ENCODE data around the gene ATXN3. TPM values are rescaled to one million over a fixed set of nuclear protein-coding genes. Genes with fewer than 3 reads are reported as not detected.

The ATXN3 gene
- total RNA-seq, 1 donor from 2014 or later: 24.2 TPM

DNA sequence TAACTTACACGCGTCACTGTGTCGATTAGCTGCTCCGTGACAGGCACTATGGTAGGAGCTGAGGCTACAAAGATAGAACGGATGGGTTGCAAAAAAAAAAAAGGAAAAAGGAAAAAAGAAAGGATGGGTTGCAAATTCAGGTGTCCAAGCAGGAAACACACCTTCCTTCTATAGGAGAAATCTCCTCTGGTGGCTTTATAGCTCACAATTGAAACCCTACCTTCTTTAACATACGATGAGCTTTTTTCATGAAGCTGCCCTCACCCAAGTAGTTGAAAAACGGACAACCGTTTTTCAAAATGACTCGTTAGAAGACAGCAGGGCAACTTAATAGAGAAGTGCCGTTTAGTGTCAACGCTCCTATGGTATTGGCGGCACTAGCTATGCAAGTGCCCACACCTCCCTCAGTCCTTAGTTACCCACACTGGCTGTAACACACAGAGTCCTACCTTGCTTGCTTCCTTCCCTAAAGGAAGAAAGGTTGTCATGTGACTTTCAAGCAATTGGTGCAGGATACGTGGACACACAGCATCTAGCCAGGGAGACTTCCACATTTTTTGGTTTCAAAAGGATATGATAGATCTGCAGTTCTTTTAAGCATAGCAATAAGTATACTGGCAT is 65.8 kb downstream of the ATXN3 start:
- TF ChIP-seq CTCF (IDR thresholded peaks at IDR 0.05; ENCODE audit: insufficient read depth, low read depth, low read length): no peak
- TF ChIP-seq EZH2 (IDR thresholded peaks at IDR 0.05; ENCODE audit: insufficient read depth, low read length): no peak
- peak overlapping the region; percentile 94 for H3K4me2 ChIP-seq (ENCODE audit: low read length)
- H4K20me1 ChIP-seq (ENCODE audit: insufficient read depth, low read length): peaks cover 28% of the 10 kb centered on the region
- no peaks in the 10 kb centered on the region for H3K9me3 ChIP-seq (ENCODE audit: insufficient read depth, low read depth, low read length)
- Mint-ChIP-seq H3K27ac (ENCODE audit: unreplicated experiment) (peak overlapping the region; percentile 100), H3K27me3 (ENCODE audit: low read depth, unreplicated experiment) (no peaks in the 10 kb centered on the region), H3K36me3 (ENCODE audit: low read depth, unreplicated experiment) (no peaks in the 10 kb centered on the region), H3K4me3 (ENCODE audit: unreplicated experiment) (peak overlapping the region; percentile 99), H3K4me1 (ENCODE audit: low read depth, unreplicated experiment) (peaks cover 9% of the 10 kb centered on the region), H3K9me3 (ENCODE audit: unreplicated experiment) (no peaks in the 10 kb centered on the region)
- peaks cover 25% of the 10 kb centered on the region for H3K4me1 ChIP-seq (ENCODE audit: insufficient read depth, low read length)
- FAIRE-seq (no peak), DNase-seq (ENCODE audit: low read depth) (peak; percentile 45)
- peak overlapping the region; percentile 85 for H2AFZ ChIP-seq (ENCODE audit: low read depth, low read length)
- H3K79me2 ChIP-seq (ENCODE audit: insufficient read depth, low read length): peaks cover 52% of the 10 kb centered on the region
- H3K27me3 ChIP-seq (ENCODE audit: insufficient read depth, low read length): no peaks in the 10 kb centered on the region
- H3K4me3 ChIP-seq (ENCODE audit: insufficient read depth, low read depth, low read length): peak overlapping the region; percentile 93
- peak overlapping the region; percentile 99 for H3K27ac ChIP-seq (ENCODE audit: low read depth, low read length)
- H3K36me3 ChIP-seq (ENCODE audit: insufficient read depth, low read length): peaks cover 3% of the 10 kb centered on the region
- H3K9ac ChIP-seq (ENCODE audit: low read length): peak overlapping the region; percentile 99

GRCh38 chr14:92039719-92040430 is 66.5 kb downstream of the ATXN3 start, which contains the start of gene TRIP11:
Gene TRIP11, minus strand, starts transcription at chr14:92040059. Its CDS starts 374 bp downstream, at chr14:92039685.
- peak within 1 kb of the TSS; percentile 94 for H3K4me2 ChIP-seq (ENCODE audit: low read length)
- Mint-ChIP-seq H3K27me3 (ENCODE audit: low read depth, unreplicated experiment) (no peaks in the 10 kb centered on the region), H3K27ac (ENCODE audit: unreplicated experiment) (peak within 1 kb of the TSS; percentile 100), H3K36me3 (ENCODE audit: low read depth, unreplicated experiment) (no peaks in the 10 kb centered on the region), H3K9me3 (ENCODE audit: unreplicated experiment) (no peaks in the 10 kb centered on the region), H3K4me1 (ENCODE audit: low read depth, unreplicated experiment) (peaks cover 9% of the 10 kb centered on the region), H3K4me3 (ENCODE audit: unreplicated experiment) (peak within 1 kb of the TSS; percentile 99)
- peak within 1 kb of the TSS; percentile 85 for H2AFZ ChIP-seq (ENCODE audit: low read depth, low read length)
- H3K4me3 ChIP-seq (ENCODE audit: insufficient read depth, low read depth, low read length): peak within 1 kb of the TSS; percentile 93
- H3K9me3 ChIP-seq (ENCODE audit: insufficient read depth, low read depth, low read length): no peaks in the 10 kb centered on the region
- FAIRE-seq: no peak
- DNase-seq (ENCODE audit: low read depth): peak; percentile 89
- peaks cover 57% of the 10 kb centered on the region for H3K79me2 ChIP-seq (ENCODE audit: insufficient read depth, low read length)
- peak within 1 kb of the TSS; percentile 99 for H3K27ac ChIP-seq (ENCODE audit: low read depth, low read length)
- TF ChIP-seq EZH2 (IDR thresholded peaks at IDR 0.05; ENCODE audit: insufficient read depth, low read length) (no peak), CTCF (IDR thresholded peaks at IDR 0.05; ENCODE audit: insufficient read depth, low read depth, low read length) (no peak)
- H3K9ac ChIP-seq (ENCODE audit: low read length): peak within 1 kb of the TSS; percentile 99
- H3K36me3 ChIP-seq (ENCODE audit: insufficient read depth, low read length): peaks cover 3% of the 10 kb centered on the region
- peaks cover 31% of the 10 kb centered on the region for H4K20me1 ChIP-seq (ENCODE audit: insufficient read depth, low read length)
- peaks cover 25% of the 10 kb centered on the region for H3K4me1 ChIP-seq (ENCODE audit: insufficient read depth, low read length)
- no peaks in the 10 kb centered on the region for H3K27me3 ChIP-seq (ENCODE audit: insufficient read depth, low read length)
